ENCODE measurements around the gene AMIGO1.

GRCh38 chr1:109498161-109498801 lies 11.2 kb downstream of the AMIGO1 start:
- TF ChIP-seq REST (IDR thresholded peaks at IDR 0.05; ENCODE audit: insufficient read depth in 1 of 2, low read depth in 2 of 2, low read length in 2 of 2): no peak
- TF ChIP-seq POLR2AphosphoS5 (IDR thresholded peaks at IDR 0.05; ENCODE audit: low read depth, low read length): no peak
- TF ChIP-seq TAF1 (IDR thresholded peaks at IDR 0.05; ENCODE audit: borderline replicate concordance, insufficient read depth, low read length): no peak

Measured in PFSK-1 (cell line).